SK-N-SH (cell line): Measurements from ENCODE around the gene TMEM223. TPM values are rescaled to one million over a fixed set of nuclear protein-coding genes. Genes with fewer than 3 reads are reported as not detected.

Experiments used
- EP300 ChIP-seq, 2 experiments: IDR thresholded peaks; 2 replicates each; pipeline versions ENCODE4 v1.4.0 to v1.6.1; 2012; ENCODE audit warnings: borderline replicate concordance in 1 of 2, low read depth in 1 of 2, low read length in 1 of 2
- FOSL2 ChIP-seq: IDR thresholded peaks from 2 replicates; pipeline ENCODE4 v1.4.0; 2012; ENCODE audit warnings: low read depth, mild to moderate bottlenecking, moderate library complexity, borderline replicate concordance
- NRF1 ChIP-seq: IDR thresholded peaks from 2 replicates; pipeline ENCODE4 v1.6.1; 2012; ENCODE audit warnings: low read depth, mild to moderate bottlenecking, low read length
- RFX5 ChIP-seq: IDR thresholded peaks from 2 replicates; pipeline ENCODE4 v1.6.1; 2012; ENCODE audit warnings: mild to moderate bottlenecking, improper control_type of control experiment, low read length
- polyA plus RNA-seq, 3 experiments: library from polyadenylated mRNA; depleted of rRNA; stranded (reverse); fragments of >200 nt; gene quantifications; 2 replicates each; pipeline ENCODE4 v1.2.3, GENCODE V29; 2012
- small RNA-seq, 7 experiments: library from RNA; depleted of rRNA; stranded (forward); fragments of <200 nt; gene quantifications; one replicate each; pipeline ENCODE3, GENCODE V24; 2012
- TF ChIP-seq, protein P1 (sequence below): IDR thresholded peaks from 2 replicates; pipeline ENCODE4 v1.4.0; 2012; ENCODE audit warnings: low read depth
- TF ChIP-seq, protein P2 (sequence below): IDR thresholded peaks from 2 replicates; pipeline ENCODE4 v1.4.0; 2012; ENCODE audit warnings: low read depth, borderline replicate concordance

TMEM223 gene
- polyA plus RNA-seq, 1 of the 3 experiments (the other 2 are of a cell fraction) = 30.4 TPM

DNA sequence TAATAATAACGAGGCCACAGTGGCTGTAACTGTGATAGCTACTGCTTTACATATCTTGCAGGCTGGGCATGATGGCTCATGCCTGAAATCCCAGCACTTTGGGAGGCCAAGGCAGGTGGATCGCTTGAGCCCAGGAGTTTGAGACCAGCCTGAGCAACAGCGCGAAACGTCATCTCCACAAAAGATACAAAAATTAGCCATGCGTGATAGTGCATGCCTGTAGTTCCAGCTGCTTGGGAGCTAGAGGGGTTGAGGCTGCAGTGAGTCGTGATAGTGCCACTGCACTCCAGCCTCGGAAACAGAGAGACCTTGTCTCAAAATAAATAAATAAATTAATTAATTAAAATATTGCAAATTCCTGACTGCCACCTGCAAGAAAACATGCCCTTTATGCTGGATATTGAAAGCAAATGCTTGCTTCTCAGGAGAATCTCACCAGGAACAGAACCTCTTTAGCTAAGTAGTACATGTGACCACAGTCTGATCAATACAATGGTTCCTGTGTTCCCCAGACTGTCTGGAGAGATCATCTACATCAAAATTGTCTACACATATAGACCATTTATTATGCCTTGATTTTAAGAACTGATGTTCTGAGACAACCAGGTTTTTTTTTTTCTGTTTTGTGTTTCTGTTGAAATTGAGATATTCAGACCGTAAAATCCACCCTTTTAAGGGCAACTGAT is 44.2 kb downstream of the TMEM223 start (continued):
- TF ChIP-seq, protein P1, sequence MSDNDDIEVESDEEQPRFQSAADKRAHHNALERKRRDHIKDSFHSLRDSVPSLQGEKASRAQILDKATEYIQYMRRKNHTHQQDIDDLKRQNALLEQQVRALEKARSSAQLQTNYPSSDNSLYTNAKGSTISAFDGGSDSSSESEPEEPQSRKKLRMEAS = no peak
- TF ChIP-seq NRF1 = no peak
- TF ChIP-seq FOSL2 = no peak
- TF ChIP-seq EP300 (IDR thresholded peaks at IDR 0.05; ENCODE audit: borderline replicate concordance in 1 of 2, low read depth in 1 of 2, low read length in 1 of 2) = no peak
- TF ChIP-seq, protein P2, sequence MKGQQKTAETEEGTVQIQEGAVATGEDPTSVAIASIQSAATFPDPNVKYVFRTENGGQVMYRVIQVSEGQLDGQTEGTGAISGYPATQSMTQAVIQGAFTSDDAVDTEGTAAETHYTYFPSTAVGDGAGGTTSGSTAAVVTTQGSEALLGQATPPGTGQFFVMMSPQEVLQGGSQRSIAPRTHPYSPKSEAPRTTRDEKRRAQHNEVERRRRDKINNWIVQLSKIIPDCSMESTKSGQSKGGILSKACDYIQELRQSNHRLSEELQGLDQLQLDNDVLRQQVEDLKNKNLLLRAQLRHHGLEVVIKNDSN = no peak
- TF ChIP-seq RFX5 = no peak

Small RNA genes lying within 50 kb of the gene (small RNA-seq; reads per million reads assigned to genes)
- gene MIR6514 (0 to 8.5 (median 1.1) reads per million in 7 experiments), gene RNU6-118P (0 reads per million in 7 experiments)

Other genes starting within 250 kb of the TMEM223 start
- 57.8 and 62.3 TPM in 2 replicates for gene AHNAK, start 245.2 kb downstream of the TMEM223 start, polyA plus RNA-seq (2012; rRNA removed)
- 1,853 and 2,105 TPM in 2 replicates for gene EEF1G, start 218.1 kb downstream of the TMEM223 start, polyA plus RNA-seq (2012; rRNA removed)
- 27.3 and 30.0 TPM in 2 replicates for gene TUT1, start 200.5 kb downstream of the TMEM223 start, polyA plus RNA-seq (2012; rRNA removed)
- 18.4 and 20.6 TPM in 2 replicates for gene MTA2, start 190.1 kb downstream of the TMEM223 start, polyA plus RNA-seq (2012; rRNA removed)
- gene EML3, start 179.2 kb downstream of the TMEM223 start, polyA plus RNA-seq (2012; rRNA removed) = 43.0 and 47.8 TPM in 2 replicates
- gene ROM1, start 178.7 kb downstream of the TMEM223 start, polyA plus RNA-seq (2012; rRNA removed) = 7.3 and 7.9 TPM in 2 replicates
- 104 and 116 TPM in 2 replicates for gene B3GAT3, start 170.0 kb downstream of the TMEM223 start, polyA plus RNA-seq (2012; rRNA removed)
- gene GANAB, start 145.4 kb downstream of the TMEM223 start, polyA plus RNA-seq (2012; rRNA removed) = 275 and 332 TPM in 2 replicates
- gene INTS5, start 138.7 kb downstream of the TMEM223 start, polyA plus RNA-seq (2012; rRNA removed) = 11.7 and 13.4 TPM in 2 replicates
- gene C11orf98, start 126.8 kb downstream of the TMEM223 start, polyA plus RNA-seq (2012; rRNA removed) = 90.1 and 126 TPM in 2 replicates
- gene CSKMT, start 126.7 kb downstream of the TMEM223 start, polyA plus RNA-seq (2012; rRNA removed) = 9.5 and 11.1 TPM in 2 replicates
- gene UQCC3, start 120.3 kb downstream of the TMEM223 start, polyA plus RNA-seq (2012; rRNA removed) = 22.7 and 24.8 TPM in 2 replicates
- 9.7 and 12.0 TPM in 2 replicates for gene LBHD1, start 119.7 kb downstream of the TMEM223 start, polyA plus RNA-seq (2012; rRNA removed)
- 202 and 256 TPM in 2 replicates for gene UBXN1, start 112.9 kb downstream of the TMEM223 start, polyA plus RNA-seq (2012; rRNA removed)
- gene LRRN4CL, start 102.5 kb downstream of the TMEM223 start, polyA plus RNA-seq (2012; rRNA removed) = 0.08 and 0.10 TPM in 2 replicates
- gene BSCL2, start 84.6 kb downstream of the TMEM223 start, polyA plus RNA-seq (2012; rRNA removed) = 81.5 and 118 TPM in 2 replicates
- 0.11 and 0.16 TPM in 2 replicates for gene GNG3, start 84.3 kb downstream of the TMEM223 start, polyA plus RNA-seq (2012; rRNA removed)
- 31.0 and 33.5 TPM in 2 replicates for gene HNRNPUL2, start 64.5 kb downstream of the TMEM223 start, polyA plus RNA-seq (2012; rRNA removed)
- gene TTC9C, start 63.5 kb downstream of the TMEM223 start, polyA plus RNA-seq (2012; rRNA removed) = 31.3 and 37.5 TPM in 2 replicates
- 2.1 and 3.3 TPM in 2 replicates for gene ZBTB3, start 37.8 kb downstream of the TMEM223 start, polyA plus RNA-seq (2012; rRNA removed)
- 268 and 293 TPM in 2 replicates for gene POLR2G, start 30.4 kb downstream of the TMEM223 start, polyA plus RNA-seq (2012; rRNA removed)
- 33.6 and 34.4 TPM in 2 replicates for gene TAF6L, start 20.6 kb downstream of the TMEM223 start, polyA plus RNA-seq (2012; rRNA removed)
- 69.6 and 73.3 TPM in 2 replicates for gene TMEM179B, start 4.6 kb downstream of the TMEM223 start, polyA plus RNA-seq (2012; rRNA removed)
- gene NXF1, start 13.4 kb upstream of the TMEM223 start, polyA plus RNA-seq (2012; rRNA removed) = 47.6 and 59.7 TPM in 2 replicates
- 24.2 and 27.4 TPM in 2 replicates for gene STX5, start 40.0 kb upstream of the TMEM223 start, polyA plus RNA-seq (2012; rRNA removed)
- not detected in 2 replicates for gene TEX54, start 40.8 kb upstream of the TMEM223 start, polyA plus RNA-seq (2012; rRNA removed)
- gene WDR74, start 47.6 kb upstream of the TMEM223 start, polyA plus RNA-seq (2012; rRNA removed) = 132 TPM in 2 replicates
- 212 and 308 TPM in 2 replicates for gene SLC3A2, start 88.9 kb upstream of the TMEM223 start, polyA plus RNA-seq (2012; rRNA removed)
- gene CHRM1, start 129.4 kb upstream of the TMEM223 start, polyA plus RNA-seq (2012; rRNA removed) = not detected in 2 replicates
- not detected in 2 replicates for gene SLC22A6, start 193.0 kb upstream of the TMEM223 start, polyA plus RNA-seq (2012; rRNA removed)
- gene SLC22A8, start 223.8 kb upstream of the TMEM223 start, polyA plus RNA-seq (2012; rRNA removed) = not detected in 2 replicates